Adrenal gland (tissue), 12 donors: ENCODE results near the gene TIMM17B. TPM values are rescaled to one million over a fixed set of nuclear protein-coding genes. Genes with fewer than 3 reads are reported as not detected.
"Not testable (repeated sequence)": the region's sequence is repeated elsewhere in the genome, so short reads cannot be mapped to it uniquely, and the experiment has no call there.

Source experiments
- DNase-seq, 7 donors: peaks; one replicate each; pipeline ENCODE4 v3.0.0-alpha.2; 2019 to 2020
- H3K27ac ChIP-seq, 5 donors: fragments of 200-600 bp; sonication (generic) in 4 of 5; 1 replicate in 3 of 5; 2 replicates in 2 of 5; pipeline versions ENCODE4 v1.5.1 to v1.8.0; 2016 to 2020; ENCODE audit warnings: mild to moderate bottlenecking in 1 of 5
- H3K27me3 ChIP-seq: fragments of 200-600 bp; 2 replicates; pipeline ENCODE4 v1.8.0; 2021
- H3K36me3 ChIP-seq, 2 donors: fragments of 200-600 bp; replicated peaks in 1 of 2; 1 replicate in 1 of 2; 2 replicates in 1 of 2; pipeline versions ENCODE4 v1.5.1 to v1.8.0; 2018 to 2022
- H3K4me1 ChIP-seq, 2 donors: fragments of 200-600 bp; replicated peaks in 1 of 2; 1 replicate in 1 of 2; 2 replicates in 1 of 2; pipeline versions ENCODE4 v1.5.1 to v1.8.0; 2018 to 2021
- H3K4me3 ChIP-seq, 4 donors: fragments of 200-600 bp; sonication (generic) in 3 of 4; one replicate each; pipeline ENCODE4 v1.5.1; 2016 to 2018
- H3K9me3 ChIP-seq, 3 donors: fragments of 200-600 bp; sonication (generic) in 1 of 3; replicated peaks in 1 of 3; 1 replicate in 2 of 3; 2 replicates in 1 of 3; pipeline versions ENCODE4 v1.5.1 to v1.8.0; 2016 to 2021
- CTCF ChIP-seq, 6 experiments: fragments of 450-650 bp in 4 of 6; fragments of 200-600 bp in 2 of 6; sonication (generic) in 1 of 6; IDR thresholded peaks; 1 replicate in 5 of 6; 2 replicates in 1 of 6; pipeline versions ENCODE4 v1.5.1 to v1.8.0; 2016 to 2021; ENCODE audit warnings: antibody characterized with exemption in 6 of 6, mild to moderate bottlenecking in 2 of 6, moderate library complexity in 1 of 6
- POLR2A ChIP-seq, 2 donors: fragments of 450-650 bp; IDR thresholded peaks; one replicate each; pipeline ENCODE4 v1.6.1; 2017; ENCODE audit warnings: antibody characterized with exemption in 2 of 2, mild to moderate bottlenecking in 2 of 2, moderate library complexity in 1 of 2
- WGBS, 4 donors: extraction: QIAGEN DNeasy Blood & Tissue Kit in 2 of 4; methylation state at CpG; one replicate each; pipeline versions ENCODE4 v1.1.5 to v1.1.7; 2013 to 2017; 5-methylcytosine and 5-hydroxymethylcytosine counted together
- intact Hi-C, 2 donors: fragments of 100-400 bp; cut with DNase I; formaldehyde crosslinking; loops; one replicate each; pipeline versions ENCODE4 v1.14.1 to v1.15.0; 2022 to 2023
- polyA plus RNA-seq, 3 donors: library from polyadenylated mRNA; stranded (reverse); fragments of 200-250 nt in 2 of 3; fragments of 350-450 nt in 1 of 3; fragmentation: Illumina TruSeq in 1 of 3; extraction: RNeasy Lipid Tissue Mini Kit (QIAGEN cat#74804) in 1 of 3; gene quantifications; one replicate each; pipeline ENCODE4 v1.2.3, GENCODE V29; 2013 to 2014
- total RNA-seq, 9 donors: library from RNA; depleted of rRNA in 4 of 9; stranded (reverse); fragments of >200 nt in 4 of 9; fragments of 120-200 nt in 1 of 9; fragmentation: NEBNext Ultra II Directional in 1 of 9; extraction: Animal tissue kit (Norgen Biotek cat#: 25700) in 1 of 9; gene quantifications; one replicate each; pipeline versions ENCODE4 v1.1.0 to v1.2.4, GENCODE V29; 2013 to 2023
- donor health status: healthy with polysubstance abuse.
- donor health status: Bipolar disorder and iron deficiency.
- donor health status: DM: yes; HTN: yes; CAD: no.
- donor health status: DM: no; HTN: no; CAD: no.
- donor health status: DM: no; HTN: no; CAD: no.
- donor health status: DM: yes; HTN: yes; CAD: no.

Gene TIMM17B
- total and polyA plus RNA-seq, 12 donors: 25.5 to 98.0 (median 60.8) TPM

- TF ChIP-seq POLR2A (IDR thresholded peaks at IDR 0.05): peak; percentile 25 to 50
- peak; percentile 20 to 51 (median 46) for TF ChIP-seq CTCF (IDR thresholded peaks at IDR 0.05)
- Histone ChIP-seq H3K4me3 (peak overlapping the region in 3 of 4 donors; percentile 33 to 58 (median 40)), H3K27me3 (no peaks in the 10 kb centered on the region), H3K9me3 (no peaks in the 10 kb centered on the region), H3K4me1 (peaks cover 5 to 8% of the 10 kb centered on the region in 2 donors), H3K27ac (peak overlapping the region in 4 of 5 donors; percentile 54 to 73 (median 62)), H3K36me3 (peaks cover 0 to 6% of the 10 kb centered on the region in 2 donors)
- peak; percentile 83 to 93 (median 89) for DNase-seq
- WGBS, 4 donors: 2 to 61% (median 19%) methylated on average over 3 to 57 of the region's 68 CpGs
- intact Hi-C loops: no loop called here
Measured at GRCh38 chrX:48891402-48892288, 5.9 kb downstream of the TIMM17B start.

GRCh38 chrX:48890934-48891401 is 6.6 kb downstream of the TIMM17B start:
- peaks cover 0 to 6% of the 10 kb centered on the region in 2 donors for H3K36me3 ChIP-seq
- TF ChIP-seq POLR2A (IDR thresholded peaks at IDR 0.05): no peak
- no peak for TF ChIP-seq CTCF (IDR thresholded peaks at IDR 0.05)
- peaks cover 0 to 3% of the 10 kb centered on the region in 2 donors for H3K4me1 ChIP-seq
- H3K9me3 ChIP-seq: no peaks in the 10 kb centered on the region
- H3K27me3 ChIP-seq: no peaks in the 10 kb centered on the region
- peak overlapping the region in 3 of 4 donors; percentile 33 to 58 (median 40) for H3K4me3 ChIP-seq
- peak overlapping the region in 4 of 5 donors; percentile 54 to 73 (median 62) for H3K27ac ChIP-seq
- WGBS, 4 donors: 0 to 51% (median 17%) methylated on average over 8 to 35 of the region's 35 CpGs
- intact Hi-C loops: no loop called here
- DNase-seq: peak in 1 of 7 donors; percentile 23

GRCh38 chrX:48890296-48890925 is 7.2 kb downstream of the TIMM17B start:
- Histone ChIP-seq H3K36me3 (peaks cover 0 to 6% of the 10 kb centered on the region in 2 donors), H3K27ac (peak overlapping the region in 2 of 5 donors; percentile 54 to 70), H3K27me3 (no peaks in the 10 kb centered on the region), H3K4me3 (peak overlapping the region in 1 of 4 donors; percentile 58), H3K9me3 (no peaks in the 10 kb centered on the region), H3K4me1 (no peaks in the 10 kb centered on the region)
- no peak for TF ChIP-seq CTCF (IDR thresholded peaks at IDR 0.05)
- no peak for TF ChIP-seq POLR2A (IDR thresholded peaks at IDR 0.05)
- intact Hi-C loops: no loop called here
- 28 to 49% (median 39%) methylated on average over 13 to 15 of the region's 15 CpGs for WGBS, 4 donors
- no peak for DNase-seq

GRCh38 chrX:48886586-48886985 is 11.0 kb downstream of the TIMM17B start:
- intact Hi-C loops, H3K27me3 ChIP-seq: not testable (repeated sequence)
- 70 to 100% (median 78%) methylated on average over 2 to 5 of the region's 5 CpGs for WGBS, 4 donors

More at GRCh38 chrX:48886586-48886985, 11.0 kb downstream of the TIMM17B start:
- H3K27ac ChIP-seq, H3K36me3 ChIP-seq, H3K4me3 ChIP-seq, H3K9me3 ChIP-seq, H3K4me1 ChIP-seq, DNase-seq: not testable (repeated sequence)
